Parathyroid adenoma (tissue), 2 donors: Measurements from ENCODE around the gene COMMD7.

Source experiments
- H2AFZ ChIP-seq: fragments of 300-600 bp; sonication (generic); one replicate; pipeline ENCODE4 v1.7.0; 2017; ENCODE audit warnings: antibody characterized with exemption, mild to moderate bottlenecking
- H3K27ac ChIP-seq: fragments of 300-600 bp; sonication (generic); one replicate; pipeline ENCODE4 v1.7.0; 2017
- H3K27me3 ChIP-seq: fragments of 300-600 bp; sonication (generic); one replicate; pipeline ENCODE4 v1.7.0; 2017; ENCODE audit warnings: low read length; ENCODE audit not compliant: control insufficient read depth, insufficient read depth
- H3K36me3 ChIP-seq: fragments of 300-600 bp; sonication (generic); one replicate; pipeline ENCODE4 v1.7.0; 2017; ENCODE audit warnings: low read length; ENCODE audit not compliant: control insufficient read depth, insufficient read depth
- H3K4me1 ChIP-seq: fragments of 300-600 bp; sonication (generic); one replicate; pipeline ENCODE4 v1.7.0; 2017; ENCODE audit warnings: control low read depth
- H3K4me2 ChIP-seq: fragments of 300-600 bp; sonication (generic); one replicate; pipeline ENCODE4 v1.7.0; 2017; ENCODE audit warnings: low read length
- H3K4me3 ChIP-seq: fragments of 300-600 bp; sonication (generic); one replicate; pipeline ENCODE4 v1.7.0; 2017; ENCODE audit warnings: low read depth, low read length
- H3K79me2 ChIP-seq: fragments of 300-600 bp; sonication (generic); one replicate; pipeline ENCODE4 v1.7.0; 2017; ENCODE audit warnings: control low read depth
- H3K9ac ChIP-seq: fragments of 300-600 bp; sonication (generic); one replicate; pipeline ENCODE4 v1.7.0; 2017; ENCODE audit warnings: mild to moderate bottlenecking
- H3K9me3 ChIP-seq: fragments of 300-600 bp; sonication (generic); one replicate; pipeline ENCODE4 v1.7.0; 2017; ENCODE audit warnings: low read length; ENCODE audit not compliant: control insufficient read depth
- TF ChIP-seq, protein P1 (sequence below): fragments of 300-600 bp; sonication (generic); IDR thresholded peaks from one replicate; pipeline ENCODE4 v1.7.0; 2017; ENCODE audit warnings: antibody characterized with exemption, mild to moderate bottlenecking
- donor health status: primary hyperparathyroidism.

COMMD7 gene

DNA sequence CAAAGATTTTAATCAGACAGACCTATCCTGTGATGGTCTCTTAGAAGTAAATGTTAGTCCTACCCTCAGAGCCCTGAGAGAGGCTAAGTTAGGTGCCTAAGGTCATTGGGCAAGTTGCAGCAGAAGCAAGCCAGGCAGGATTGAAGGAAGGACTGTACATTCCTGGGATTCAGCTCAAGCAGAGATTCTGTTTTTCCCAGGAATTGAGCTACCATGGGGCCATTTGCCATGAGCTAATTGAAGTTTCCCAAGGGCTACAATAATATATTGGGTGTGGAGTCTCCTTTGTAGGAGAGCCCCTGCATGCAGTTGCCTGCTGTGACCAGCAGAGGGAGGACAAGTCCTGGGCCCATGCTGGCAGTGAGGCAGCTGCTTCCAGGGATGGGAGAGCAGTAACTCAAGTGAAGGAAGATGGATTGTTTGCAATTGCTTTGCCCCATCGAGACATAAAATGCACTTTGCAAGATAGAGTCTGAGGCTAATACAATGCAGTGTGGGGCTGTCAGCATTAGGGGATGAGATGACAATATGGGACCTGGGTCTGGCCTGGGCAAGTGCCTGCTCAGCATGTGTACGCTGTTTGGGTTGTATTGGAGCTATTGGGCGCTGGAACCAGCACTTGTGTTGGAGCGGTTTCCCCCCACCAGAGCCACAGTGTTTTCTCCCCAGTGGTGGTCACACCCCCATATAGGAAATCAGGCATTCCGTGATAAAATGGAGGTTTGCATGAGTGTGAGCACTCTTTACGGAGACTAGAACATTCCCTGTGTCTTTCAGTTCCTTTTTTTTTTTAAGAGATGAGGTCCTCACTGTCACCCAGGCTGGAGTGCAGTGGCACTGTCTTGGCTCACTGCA is 46.9 kb upstream of the COMMD7 start:
- Histone ChIP-seq H3K4me1 (no peaks in the 10 kb centered on the region), H3K9me3 (no peaks in the 10 kb centered on the region), H3K4me3 (no peak overlapping the region), H3K4me2 (no peak overlapping the region), H2AFZ (no peak overlapping the region), H3K36me3 (no peaks in the 10 kb centered on the region), H3K79me2 (no peaks in the 10 kb centered on the region), H3K27me3 (no peaks in the 10 kb centered on the region), H3K9ac (no peak overlapping the region), H3K27ac (no peak overlapping the region)
- TF ChIP-seq, protein P1, sequence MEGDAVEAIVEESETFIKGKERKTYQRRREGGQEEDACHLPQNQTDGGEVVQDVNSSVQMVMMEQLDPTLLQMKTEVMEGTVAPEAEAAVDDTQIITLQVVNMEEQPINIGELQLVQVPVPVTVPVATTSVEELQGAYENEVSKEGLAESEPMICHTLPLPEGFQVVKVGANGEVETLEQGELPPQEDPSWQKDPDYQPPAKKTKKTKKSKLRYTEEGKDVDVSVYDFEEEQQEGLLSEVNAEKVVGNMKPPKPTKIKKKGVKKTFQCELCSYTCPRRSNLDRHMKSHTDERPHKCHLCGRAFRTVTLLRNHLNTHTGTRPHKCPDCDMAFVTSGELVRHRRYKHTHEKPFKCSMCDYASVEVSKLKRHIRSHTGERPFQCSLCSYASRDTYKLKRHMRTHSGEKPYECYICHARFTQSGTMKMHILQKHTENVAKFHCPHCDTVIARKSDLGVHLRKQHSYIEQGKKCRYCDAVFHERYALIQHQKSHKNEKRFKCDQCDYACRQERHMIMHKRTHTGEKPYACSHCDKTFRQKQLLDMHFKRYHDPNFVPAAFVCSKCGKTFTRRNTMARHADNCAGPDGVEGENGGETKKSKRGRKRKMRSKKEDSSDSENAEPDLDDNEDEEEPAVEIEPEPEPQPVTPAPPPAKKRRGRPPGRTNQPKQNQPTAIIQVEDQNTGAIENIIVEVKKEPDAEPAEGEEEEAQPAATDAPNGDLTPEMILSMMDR, result peak; percentile 100

DNA sequence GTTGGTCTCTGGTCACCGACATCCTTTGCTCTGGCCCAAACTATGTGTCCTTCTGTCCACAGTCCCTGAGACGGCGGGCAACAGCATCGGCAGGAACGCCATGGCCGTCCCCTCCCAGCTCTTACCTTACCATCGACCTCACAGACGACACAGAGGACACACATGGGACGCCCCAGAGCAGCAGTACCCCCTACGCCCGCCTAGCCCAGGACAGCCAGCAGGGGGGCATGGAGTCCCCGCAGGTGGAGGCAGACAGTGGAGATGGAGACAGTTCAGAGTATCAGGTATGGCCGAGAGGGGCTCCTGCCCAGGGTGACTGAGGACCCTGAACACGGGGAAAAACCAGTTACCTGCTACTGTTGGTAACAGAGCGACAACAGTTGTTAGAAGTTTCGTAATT is 43.9 kb upstream of the COMMD7 start:
- no peaks in the 10 kb centered on the region for H3K79me2 ChIP-seq
- no peaks in the 10 kb centered on the region for H3K4me1 ChIP-seq
- H3K4me2 ChIP-seq, result no peak overlapping the region
- H2AFZ ChIP-seq, result no peak overlapping the region
- H3K27me3 ChIP-seq, result no peaks in the 10 kb centered on the region
- no peaks in the 10 kb centered on the region for H3K9me3 ChIP-seq
- no peak overlapping the region for H3K9ac ChIP-seq
- no peak overlapping the region for H3K27ac ChIP-seq
- H3K36me3 ChIP-seq, result no peaks in the 10 kb centered on the region
- no peak overlapping the region for H3K4me3 ChIP-seq
- TF ChIP-seq, protein P1, result no peak

DNA sequence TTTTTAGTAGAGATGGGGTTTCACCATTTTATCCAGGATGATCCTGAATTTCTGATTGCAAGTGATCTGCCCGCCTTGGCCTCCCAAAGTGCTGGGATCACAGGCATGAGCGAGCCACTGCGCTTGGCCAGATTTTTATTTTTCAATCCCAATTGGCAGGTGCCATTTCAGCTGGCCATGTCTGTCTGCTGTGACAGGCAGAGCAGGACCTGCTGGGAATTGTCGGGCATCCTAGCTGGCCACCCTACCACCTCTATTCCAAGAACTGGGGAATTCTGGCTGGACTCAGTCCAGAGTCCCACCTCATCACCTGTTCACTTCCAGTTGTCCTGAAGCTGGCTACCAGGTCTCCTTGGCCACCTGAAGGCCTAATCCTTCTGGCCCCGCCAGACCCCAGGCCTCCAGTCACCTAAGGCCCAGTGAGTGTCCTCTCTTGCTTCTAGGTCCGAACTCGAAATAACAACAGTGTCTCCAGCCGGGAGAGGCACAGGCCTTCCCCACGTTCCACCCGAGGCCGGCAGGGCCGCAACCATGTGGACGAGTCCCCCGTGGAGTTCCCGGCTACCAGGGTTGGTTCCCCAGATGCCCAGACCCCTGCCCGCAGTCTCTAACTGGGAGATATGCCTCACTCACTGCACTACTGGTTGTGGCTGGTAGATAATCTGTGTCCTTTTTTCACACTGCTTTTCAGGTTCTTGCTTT is 42.9 kb upstream of the COMMD7 start:
- H3K4me2 ChIP-seq, result no peak overlapping the region
- no peaks in the 10 kb centered on the region for H3K79me2 ChIP-seq
- H2AFZ ChIP-seq, result no peak overlapping the region
- H3K9ac ChIP-seq, result no peak overlapping the region
- no peaks in the 10 kb centered on the region for H3K9me3 ChIP-seq
- no peak overlapping the region for H3K27ac ChIP-seq
- H3K4me3 ChIP-seq, result no peak overlapping the region
- TF ChIP-seq, protein P1, result no peak
- no peaks in the 10 kb centered on the region for H3K36me3 ChIP-seq
- H3K27me3 ChIP-seq, result no peaks in the 10 kb centered on the region
- H3K4me1 ChIP-seq, result no peaks in the 10 kb centered on the region

DNA sequence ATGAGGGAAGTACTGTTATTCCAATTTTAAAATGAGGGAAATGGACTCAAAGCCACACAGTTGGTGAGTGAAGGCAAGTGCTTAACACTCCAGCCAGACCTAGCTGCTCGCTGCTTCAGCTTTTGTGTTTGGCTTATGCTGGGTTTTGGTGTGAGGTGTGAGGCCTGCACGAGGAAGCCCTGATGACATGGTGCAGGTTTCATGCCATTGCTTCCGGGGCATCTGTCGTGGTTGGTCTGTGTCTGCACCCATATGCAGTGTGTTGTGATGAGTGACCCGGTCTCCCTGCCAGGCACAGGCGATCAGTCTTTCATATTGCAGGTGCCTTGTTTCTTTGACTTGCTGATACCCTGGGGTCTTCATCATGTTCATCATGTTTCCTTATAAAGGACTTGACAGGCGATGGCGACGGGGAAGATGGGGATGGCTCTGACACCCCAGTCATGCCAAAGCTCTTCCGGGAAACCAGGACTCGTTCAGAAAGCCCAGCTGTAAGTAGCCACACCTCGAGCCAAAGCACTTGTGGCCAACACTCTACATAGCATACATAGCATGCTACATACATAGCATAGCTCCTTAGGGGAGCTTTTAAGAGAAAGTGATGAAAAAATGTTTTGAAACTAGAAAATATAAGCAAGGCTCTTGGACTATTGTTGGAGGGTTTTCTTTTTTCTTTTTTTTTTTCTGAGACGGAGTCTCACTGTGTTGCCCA is 41.3 kb upstream of the COMMD7 start:
- no peak overlapping the region for H3K4me3 ChIP-seq
- no peak overlapping the region for H3K9ac ChIP-seq
- H3K79me2 ChIP-seq, result no peaks in the 10 kb centered on the region
- TF ChIP-seq, protein P1, result no peak
- H3K27ac ChIP-seq, result no peak overlapping the region
- H2AFZ ChIP-seq, result no peak overlapping the region
- no peaks in the 10 kb centered on the region for H3K27me3 ChIP-seq
- no peaks in the 10 kb centered on the region for H3K9me3 ChIP-seq
- H3K4me1 ChIP-seq, result no peaks in the 10 kb centered on the region
- H3K4me2 ChIP-seq, result no peak overlapping the region
- H3K36me3 ChIP-seq, result no peaks in the 10 kb centered on the region
